ENCODE data around the gene PSME3IP1.

The PSME3IP1 gene

DNA sequence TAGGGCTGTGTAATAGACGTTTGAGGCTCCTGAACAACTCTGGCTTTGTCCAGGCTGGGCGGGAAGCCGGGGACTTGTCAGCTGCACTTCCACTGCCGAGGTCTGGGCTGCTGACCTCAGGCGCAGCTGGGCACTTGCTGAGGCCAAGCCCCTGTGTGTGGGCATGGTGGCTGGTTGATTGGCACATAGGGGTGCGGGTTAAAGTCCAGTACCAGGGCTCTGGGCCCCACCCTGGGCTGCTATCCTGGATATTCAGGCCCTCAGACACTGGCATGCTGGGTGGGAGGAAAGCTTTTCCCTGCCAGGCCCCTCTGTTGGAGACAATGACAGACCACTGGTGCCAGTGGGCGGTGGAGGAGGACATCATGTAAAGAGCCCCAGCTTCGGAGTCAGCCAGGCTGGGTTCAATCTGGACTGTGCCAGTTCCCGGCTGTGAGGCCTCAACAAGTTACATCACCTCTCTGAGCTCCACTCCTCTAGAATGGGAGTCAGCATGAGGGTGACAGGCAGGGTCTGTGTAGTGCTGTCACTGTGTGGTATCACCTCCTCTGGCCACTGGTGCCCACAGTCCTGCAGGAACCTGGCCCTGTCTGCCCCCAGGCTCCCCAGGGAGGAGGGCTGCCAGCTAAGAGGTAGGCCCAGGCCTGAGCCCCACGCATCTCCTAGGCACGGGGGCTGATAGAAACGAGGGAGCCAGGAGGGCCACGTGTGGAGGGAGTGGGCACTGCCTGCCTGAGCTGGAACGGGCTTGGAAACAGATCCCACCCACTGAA is 42.5 kb downstream of the PSME3IP1 start:
- no peak for DNase-seq (ENCODE audit: low read depth)

DNA sequence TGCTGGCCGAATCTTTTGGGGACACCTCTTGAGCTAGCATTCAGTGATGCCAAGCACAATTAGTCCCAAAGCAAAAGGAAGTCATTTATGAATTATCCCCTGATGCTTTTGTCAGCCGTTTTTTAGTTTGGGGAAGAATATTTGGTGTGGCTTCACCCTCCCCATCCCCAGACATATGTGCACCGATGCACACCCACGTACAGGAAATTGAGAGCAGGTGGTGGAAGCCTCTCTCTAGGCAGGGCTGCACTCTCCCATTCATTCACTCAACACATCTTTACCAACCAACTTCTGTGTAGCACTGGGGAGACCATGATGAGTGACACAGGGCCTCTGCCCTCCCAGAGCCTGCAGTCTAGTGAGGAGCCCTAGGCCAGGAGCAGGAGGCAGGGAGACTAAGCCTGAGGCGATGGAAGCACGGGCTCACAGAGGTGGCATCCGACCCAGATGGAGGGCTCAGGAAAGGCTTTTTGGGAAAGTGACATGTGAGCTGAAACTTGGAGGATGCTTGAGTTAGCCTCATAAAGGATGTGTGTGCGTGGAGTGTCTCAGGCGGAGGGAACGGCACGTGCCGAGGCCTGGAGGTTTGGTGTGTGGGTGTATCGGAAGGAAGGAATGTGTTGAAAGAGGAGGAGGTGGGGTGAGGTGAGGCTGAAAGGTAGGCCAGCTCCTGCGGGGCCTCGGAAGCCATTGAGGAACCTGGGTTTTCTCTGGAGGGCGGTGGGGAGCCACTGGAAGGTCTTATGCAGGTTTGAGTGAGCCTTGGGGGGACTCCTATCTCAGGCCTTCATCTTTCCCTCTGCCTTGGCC is 43.8 kb downstream of the PSME3IP1 start:
- DNase-seq (ENCODE audit: low read depth): no peak

- no peak for DNase-seq (ENCODE audit: low read depth)
Measured at GRCh38 chr16:57140931-57141668, 44.7 kb downstream of the PSME3IP1 start.

- DNase-seq (ENCODE audit: low read depth): no peak
Measured at GRCh38 chr16:57138281-57138935, 47.4 kb downstream of the PSME3IP1 start.

GRCh38 chr16:57137566-57138273 is 48.1 kb downstream of the PSME3IP1 start:
- no peak for DNase-seq (ENCODE audit: low read depth)

DNA sequence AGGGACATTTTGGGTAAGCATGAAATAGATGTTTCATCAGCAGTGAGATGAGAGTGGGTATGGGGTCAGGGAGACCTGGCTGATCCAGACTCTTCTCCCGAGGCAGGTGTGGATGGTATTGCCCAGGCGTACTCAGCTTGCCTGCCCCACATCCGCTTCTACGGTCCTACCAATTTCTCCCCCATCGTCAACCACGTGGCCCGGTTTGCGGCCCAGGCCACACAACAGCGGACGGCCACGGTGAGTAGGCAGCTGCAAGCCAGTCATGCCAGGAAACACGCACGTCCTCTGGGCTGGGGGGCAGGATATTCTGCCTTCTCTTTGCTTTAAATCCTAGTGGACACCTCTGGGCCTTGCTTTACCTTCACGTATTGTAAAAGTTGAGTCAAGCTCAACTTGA is 48.8 kb downstream of the PSME3IP1 start:
- DNase-seq (ENCODE audit: low read depth): no peak

DNA sequence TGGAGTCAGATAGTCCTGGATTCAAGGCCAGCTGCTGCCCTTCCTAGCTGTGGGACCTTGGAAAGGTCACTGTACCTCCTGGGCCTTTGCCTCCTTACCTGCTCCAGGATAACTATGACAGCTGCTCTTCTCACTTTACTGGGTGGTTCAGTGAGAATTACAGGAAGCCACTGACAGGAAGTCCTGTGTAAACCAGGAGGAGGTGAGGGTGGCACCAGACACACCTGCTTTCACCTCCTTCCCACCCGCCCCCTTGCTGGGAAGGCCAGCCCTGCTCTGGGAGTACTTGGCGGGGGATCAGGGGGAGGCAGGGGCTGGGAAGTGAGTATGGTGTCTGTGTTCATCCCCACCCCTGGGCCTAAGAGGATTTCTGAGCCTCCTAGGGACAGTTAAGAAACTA is 50.9 kb downstream of the PSME3IP1 start:
- DNase-seq (ENCODE audit: low read depth): no peak

GRCh38 chr16:57133886-57134285 is 52.0 kb downstream of the PSME3IP1 start:
- no peak for DNase-seq (ENCODE audit: low read depth)

DNA sequence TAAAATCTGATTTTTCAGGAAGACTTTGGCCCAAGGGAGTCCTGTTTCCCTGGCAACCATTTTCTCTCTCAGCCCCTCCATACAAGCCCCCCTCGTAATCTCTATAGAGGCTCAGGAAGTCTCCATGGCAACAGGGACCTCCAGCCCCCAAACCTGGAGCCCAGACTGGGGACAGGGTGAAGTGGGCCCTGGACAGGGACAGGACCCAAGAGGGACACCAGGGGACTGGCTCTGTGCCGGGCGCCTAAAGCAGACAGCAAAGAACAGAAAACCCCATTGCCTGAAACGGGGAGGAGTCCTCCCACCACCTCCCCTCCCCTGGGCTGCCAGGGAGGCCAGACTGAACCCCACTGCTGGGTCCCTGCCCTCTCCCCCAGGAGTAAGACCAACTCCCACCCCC is 52.8 kb downstream of the PSME3IP1 start:
- DNase-seq (ENCODE audit: low read depth): no peak

DNA sequence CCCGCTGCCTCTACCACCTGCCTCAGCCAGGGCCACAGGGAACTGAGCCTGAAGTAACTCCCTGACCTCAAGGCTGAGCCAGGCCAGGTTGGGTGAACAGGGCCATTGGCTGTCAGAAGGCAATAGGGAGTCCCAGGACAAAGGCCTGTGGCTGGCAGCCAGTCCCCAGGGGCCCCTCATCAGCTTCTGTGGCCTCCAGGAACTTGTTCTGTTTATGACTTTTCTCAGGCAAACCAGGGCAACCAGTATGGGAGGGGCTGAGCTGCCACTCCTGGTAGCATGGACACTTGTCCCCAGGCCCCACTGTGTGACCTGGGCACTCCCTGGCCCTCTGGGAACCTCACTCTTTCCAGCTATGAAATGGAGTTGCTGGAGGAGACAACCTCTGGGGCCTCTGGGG is 53.4 kb downstream of the PSME3IP1 start:
- no peak for DNase-seq (ENCODE audit: low read depth)

DNA sequence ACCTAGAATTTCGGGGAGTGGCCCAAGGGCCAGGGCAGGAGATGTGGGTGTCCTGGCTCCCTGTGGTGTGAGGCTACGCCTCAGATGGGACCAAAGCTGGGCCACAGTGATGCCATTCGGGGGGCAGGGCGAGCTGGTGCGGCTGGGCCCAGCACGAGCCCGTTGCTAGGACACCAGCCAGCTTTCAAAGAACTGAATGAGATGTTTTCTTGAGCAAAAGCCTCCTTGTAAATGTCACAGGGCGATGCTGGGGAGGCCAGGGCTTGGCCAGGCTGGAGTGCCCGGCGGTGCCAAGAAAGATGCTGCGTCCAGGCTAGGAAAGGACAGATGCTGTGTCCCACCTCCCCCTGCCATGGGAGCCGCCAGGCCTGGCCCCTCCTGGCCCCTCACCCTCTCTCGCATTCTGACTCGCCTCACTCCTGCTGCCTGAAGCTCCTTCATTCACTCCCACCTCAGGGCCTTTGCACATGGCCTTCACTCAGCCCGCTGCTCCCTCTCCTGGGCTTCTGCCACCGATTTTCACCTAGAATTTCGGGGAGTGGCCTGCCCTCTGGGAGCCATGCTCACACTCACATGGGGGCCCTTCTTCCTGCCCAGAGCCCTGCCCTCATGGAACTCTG is 54.4 kb downstream of the PSME3IP1 start:
- no peak for DNase-seq (ENCODE audit: low read depth)

- DNase-seq (ENCODE audit: low read depth): no peak
Measured at GRCh38 chr16:57130950-57131321, 54.9 kb downstream of the PSME3IP1 start.

GRCh38 chr16:57128771-57129389 is 57.0 kb downstream of the PSME3IP1 start:
- DNase-seq (ENCODE audit: low read depth): no peak

- no peak for DNase-seq (ENCODE audit: low read depth)
Measured at GRCh38 chr16:57127836-57128235, 58.0 kb downstream of the PSME3IP1 start.

DNA sequence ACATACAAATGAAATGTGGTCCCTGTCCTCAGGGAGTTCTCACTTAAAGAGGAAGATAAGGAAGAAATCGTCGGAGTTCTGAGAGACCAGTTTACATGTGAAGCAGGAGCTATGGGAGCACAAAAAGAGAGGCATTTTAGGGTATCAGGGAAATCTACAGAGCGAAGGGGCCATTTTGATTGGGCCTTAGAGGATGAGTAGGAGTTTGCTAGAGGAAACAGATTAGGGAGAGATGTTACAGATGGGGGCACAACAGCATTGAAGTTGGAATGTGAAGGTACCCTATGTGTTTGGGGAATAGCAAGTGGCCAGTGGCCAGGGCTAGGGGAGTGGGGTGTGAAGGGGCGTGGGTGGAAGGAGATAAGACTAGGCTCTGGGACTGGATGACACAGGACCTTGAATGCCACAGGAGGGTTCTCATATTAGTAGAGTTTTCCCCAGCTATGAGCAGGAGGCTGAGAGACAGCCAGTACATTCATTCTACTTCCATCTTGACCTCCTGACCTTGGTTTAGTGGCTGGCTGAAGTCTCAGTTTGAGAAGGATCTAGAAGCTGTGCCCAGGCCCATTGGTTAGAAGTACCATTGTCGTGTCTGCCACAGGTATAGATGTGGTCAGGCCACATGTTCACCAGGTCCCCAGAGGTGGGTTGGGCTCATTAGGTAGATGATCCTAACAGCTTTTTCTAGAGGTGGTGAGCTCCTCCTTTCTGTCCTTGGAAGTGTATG is 58.6 kb downstream of the PSME3IP1 start:
- DNase-seq (ENCODE audit: low read depth): no peak

DNA sequence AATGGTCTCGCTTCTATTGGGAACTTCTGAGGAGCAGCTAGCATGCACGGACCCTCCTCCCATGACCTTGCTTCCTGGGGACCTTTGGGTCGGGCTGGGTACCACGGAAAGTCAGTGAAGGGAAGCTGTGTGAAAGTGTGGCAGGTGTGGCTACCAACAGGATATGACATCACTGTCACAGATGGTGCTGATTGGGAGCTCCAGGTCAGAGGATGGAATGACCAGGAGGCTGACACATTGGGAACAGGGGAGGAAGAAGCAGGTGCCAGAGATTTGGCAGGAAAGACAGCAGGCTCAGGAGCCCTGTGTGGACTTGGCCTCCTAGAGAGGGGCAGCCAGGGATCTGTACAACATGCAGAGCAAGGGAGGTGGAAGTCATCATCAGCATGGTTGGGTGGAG is 59.4 kb downstream of the PSME3IP1 start:
- no peak for DNase-seq (ENCODE audit: low read depth)

- DNase-seq (ENCODE audit: low read depth): no peak
Measured at GRCh38 chr16:57125969-57126368, 59.9 kb downstream of the PSME3IP1 start.

DNA sequence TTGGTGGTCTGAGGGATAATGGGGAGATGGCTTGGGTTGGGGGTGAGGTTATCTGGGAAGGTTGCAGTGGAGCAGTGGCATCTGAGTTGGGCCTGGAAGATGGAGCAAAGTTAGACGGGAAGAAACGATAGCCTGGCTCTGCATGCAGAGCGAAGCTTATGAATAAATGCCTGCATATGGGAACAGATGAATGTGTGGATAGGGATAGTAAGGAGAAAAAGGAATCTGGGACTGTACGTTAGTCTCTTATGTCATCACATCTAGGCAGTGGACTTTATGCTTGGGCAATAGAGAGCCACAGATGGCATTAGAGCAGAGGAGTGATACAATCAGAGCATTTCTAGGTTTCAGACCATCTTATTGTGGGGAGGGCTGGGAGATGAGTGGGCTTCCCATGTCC is 60.5 kb downstream of the PSME3IP1 start:
- no peak for DNase-seq (ENCODE audit: low read depth)

DNA sequence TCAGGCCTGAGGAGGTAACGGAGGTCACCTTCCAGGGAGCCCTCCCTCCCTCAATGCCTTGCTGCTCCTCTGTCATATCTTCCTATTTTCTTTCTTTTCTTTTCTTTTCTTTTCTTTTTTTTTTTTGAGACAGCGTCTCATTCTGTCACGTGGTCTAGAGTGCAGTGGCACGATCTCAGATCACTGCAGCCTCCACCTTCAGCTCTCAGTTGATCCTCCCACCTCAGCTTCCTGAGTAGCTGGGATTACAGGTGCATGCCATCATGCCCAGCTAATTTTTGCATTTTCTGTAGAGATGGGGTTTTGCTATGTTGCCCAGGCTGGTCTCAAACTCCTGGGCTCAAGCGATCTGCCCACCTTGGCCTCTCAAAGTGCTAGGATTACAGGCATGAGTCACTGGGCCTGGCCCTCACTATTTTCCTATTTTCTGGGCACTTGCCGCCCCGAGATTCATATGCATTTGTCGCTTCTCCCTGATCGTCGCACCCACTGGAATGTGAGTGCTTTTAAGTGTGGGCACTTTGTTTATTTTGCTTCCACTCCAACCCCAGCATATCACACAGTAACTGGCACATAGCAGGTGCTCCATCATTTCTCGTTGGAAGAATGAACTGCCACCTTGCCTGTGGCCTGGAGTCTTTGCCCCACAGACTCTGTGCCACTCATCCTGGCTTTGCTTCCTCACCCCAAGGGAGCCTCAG is 61.7 kb downstream of the PSME3IP1 start:
- DNase-seq (ENCODE audit: low read depth): no peak
